Vagina (tissue), 2 donors: ENCODE measurements around the gene PPP3R1. TPM values are rescaled to one million over a fixed set of nuclear protein-coding genes. Genes with fewer than 3 reads are reported as not detected.

Experiments
- DNase-seq, 2 donors: peaks; one replicate each; pipeline ENCODE4 v3.0.0-alpha.2; 2017; ENCODE audit errors: extremely low spot score in 2 of 2
- H3K27ac ChIP-seq: fragments of 200-600 bp; sonication (generic); one replicate; pipeline ENCODE4 v1.5.1; 2019
- H3K27me3 ChIP-seq: fragments of 200-600 bp; sonication (generic); one replicate; pipeline ENCODE4 v1.5.1; 2019
- H3K36me3 ChIP-seq, 2 donors: fragments of 200-600 bp; sonication (generic); one replicate each; pipeline ENCODE4 v1.5.1; 2017 to 2019
- H3K4me1 ChIP-seq: fragments of 200-600 bp; sonication (generic); one replicate; pipeline ENCODE4 v1.5.1; 2019
- H3K4me3 ChIP-seq, 2 donors: fragments of 200-600 bp; sonication (generic); 1 replicate in 1 of 2; 2 replicates in 1 of 2; pipeline ENCODE4 v1.5.1; 2016 to 2019
- H3K9me3 ChIP-seq: fragments of 200-600 bp; sonication (generic); one replicate; pipeline ENCODE4 v1.5.1; 2019
- POLR2A ChIP-seq, 2 donors: fragments of 450-650 bp; IDR thresholded peaks; one replicate each; pipeline ENCODE4 v1.6.1; 2017; ENCODE audit warnings: antibody characterized with exemption in 2 of 2, mild to moderate bottlenecking in 2 of 2, moderate library complexity in 2 of 2
- POLR2AphosphoS5 ChIP-seq, 2 donors: sonication (generic); formaldehyde crosslinking; IDR thresholded peaks; one replicate each; pipeline ENCODE4 v1.9.0; 2017; ENCODE audit warnings: antibody characterized with exemption in 2 of 2, mild to moderate bottlenecking in 2 of 2, low read depth in 1 of 2; ENCODE audit not compliant: insufficient read depth in 1 of 2
- intact Hi-C: fragments of 100-400 bp; cut with DNase I; formaldehyde crosslinking; loops from one replicate; pipeline ENCODE4 v1.15.1; 2023
- total RNA-seq: library from RNA; depleted of rRNA; stranded (reverse); fragments of >200 nt; gene quantifications from one replicate; pipeline ENCODE4 v1.2.3, GENCODE V29; 2016
- TF ChIP-seq, protein P1 (sequence below), 3 experiments: fragments of 450-650 bp in 2 of 3; fragments of 200-600 bp in 1 of 3; sonication (generic) in 1 of 3; IDR thresholded peaks; one replicate each; pipeline ENCODE4 v1.5.1; 2017 to 2019; ENCODE audit warnings: antibody characterized with exemption in 3 of 3, mild to moderate bottlenecking in 2 of 3, moderate library complexity in 2 of 3

PPP3R1 gene
- total RNA-seq, 1 donor from 2014 or later: 28.2 TPM

DNA sequence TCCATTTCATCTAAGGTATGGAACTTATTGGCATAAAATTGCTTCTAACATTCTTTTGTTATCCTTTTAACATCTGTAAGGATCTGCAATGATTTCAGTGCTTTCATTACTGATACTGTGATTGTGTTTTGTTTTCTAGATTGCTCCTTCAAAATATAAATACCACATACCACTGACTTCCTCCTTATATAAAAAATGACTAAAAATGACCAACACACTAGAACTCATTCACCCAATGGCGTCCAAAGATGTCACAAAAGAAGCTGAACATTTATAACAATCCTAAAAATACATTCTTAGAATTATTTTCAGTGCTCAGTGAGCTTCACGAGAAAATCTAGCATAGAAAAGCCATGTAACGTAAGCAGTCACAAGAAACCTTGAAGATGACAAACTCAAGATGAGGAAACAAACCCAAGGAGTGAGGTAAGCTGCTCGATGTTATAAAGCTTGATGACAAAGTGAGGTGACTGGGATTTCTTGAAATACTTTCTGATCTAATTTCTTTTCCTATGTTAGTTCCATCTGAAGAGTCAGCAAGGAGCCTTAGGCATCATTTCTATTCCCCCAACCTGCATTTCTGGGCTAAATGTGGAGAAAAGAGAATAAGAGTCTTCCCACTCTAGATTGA, 52.1 kb downstream of the PPP3R1 start:
- TF ChIP-seq POLR2AphosphoS5 (IDR thresholded peaks at IDR 0.05; ENCODE audit: insufficient read depth in 1 of 2, low read depth in 1 of 2) (no peak), POLR2A (IDR thresholded peaks at IDR 0.05) (no peak)
- TF ChIP-seq, protein P1, sequence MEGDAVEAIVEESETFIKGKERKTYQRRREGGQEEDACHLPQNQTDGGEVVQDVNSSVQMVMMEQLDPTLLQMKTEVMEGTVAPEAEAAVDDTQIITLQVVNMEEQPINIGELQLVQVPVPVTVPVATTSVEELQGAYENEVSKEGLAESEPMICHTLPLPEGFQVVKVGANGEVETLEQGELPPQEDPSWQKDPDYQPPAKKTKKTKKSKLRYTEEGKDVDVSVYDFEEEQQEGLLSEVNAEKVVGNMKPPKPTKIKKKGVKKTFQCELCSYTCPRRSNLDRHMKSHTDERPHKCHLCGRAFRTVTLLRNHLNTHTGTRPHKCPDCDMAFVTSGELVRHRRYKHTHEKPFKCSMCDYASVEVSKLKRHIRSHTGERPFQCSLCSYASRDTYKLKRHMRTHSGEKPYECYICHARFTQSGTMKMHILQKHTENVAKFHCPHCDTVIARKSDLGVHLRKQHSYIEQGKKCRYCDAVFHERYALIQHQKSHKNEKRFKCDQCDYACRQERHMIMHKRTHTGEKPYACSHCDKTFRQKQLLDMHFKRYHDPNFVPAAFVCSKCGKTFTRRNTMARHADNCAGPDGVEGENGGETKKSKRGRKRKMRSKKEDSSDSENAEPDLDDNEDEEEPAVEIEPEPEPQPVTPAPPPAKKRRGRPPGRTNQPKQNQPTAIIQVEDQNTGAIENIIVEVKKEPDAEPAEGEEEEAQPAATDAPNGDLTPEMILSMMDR (IDR thresholded peaks at IDR 0.05): no peak
- Histone ChIP-seq H3K27me3 (no peaks in the 10 kb centered on the region), H3K4me1 (peaks cover 26% of the 10 kb centered on the region), H3K9me3 (no peaks in the 10 kb centered on the region), H3K27ac (no peak overlapping the region), H3K4me3 (no peak overlapping the region), H3K36me3 (no peaks in the 10 kb centered on the region)
- intact Hi-C loops: no loop called here
- no peak for DNase-seq

DNA sequence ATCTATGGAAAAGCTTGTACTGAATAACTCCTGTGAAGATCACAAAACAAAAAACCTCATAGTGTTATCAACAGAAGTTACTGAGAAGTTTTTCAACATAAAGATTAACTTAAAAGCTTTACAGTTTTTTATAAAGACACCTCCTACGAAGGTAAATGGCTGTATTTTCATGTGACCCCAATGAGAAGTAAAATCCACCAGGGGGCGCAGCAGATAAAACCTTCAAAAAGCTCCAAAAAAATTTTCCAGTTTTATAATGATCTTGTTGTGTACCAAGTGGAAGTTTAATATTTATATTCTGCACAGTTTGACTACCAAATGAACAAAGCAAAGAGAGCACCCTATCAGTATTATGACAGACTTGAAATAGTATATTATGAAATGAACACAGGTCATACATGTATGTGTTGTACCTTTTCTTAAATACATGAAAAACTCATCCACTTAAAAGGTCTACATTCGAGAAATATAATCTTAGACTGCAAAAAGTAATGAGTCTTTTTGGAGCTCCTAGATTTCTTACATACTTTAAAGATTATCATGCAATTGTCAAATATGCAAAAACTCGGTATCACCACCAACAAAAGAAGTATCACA, 56.1 kb downstream of the PPP3R1 start:
- no peaks in the 10 kb centered on the region for H3K36me3 ChIP-seq
- no peaks in the 10 kb centered on the region for H3K9me3 ChIP-seq
- no peak overlapping the region for H3K27ac ChIP-seq
- DNase-seq: no peak
- H3K4me3 ChIP-seq: no peak overlapping the region
- peaks cover 54% of the 10 kb centered on the region for H3K4me1 ChIP-seq
- TF ChIP-seq POLR2AphosphoS5 (IDR thresholded peaks at IDR 0.05; ENCODE audit: insufficient read depth in 1 of 2, low read depth in 1 of 2): peak in 1 of 2 donors; percentile 17
- no peak for TF ChIP-seq POLR2A (IDR thresholded peaks at IDR 0.05)
- TF ChIP-seq, protein P1 (IDR thresholded peaks at IDR 0.05): peak in 2 of 3 experiments; percentile 56 to 58
- no peaks in the 10 kb centered on the region for H3K27me3 ChIP-seq
- intact Hi-C loops: loop anchor here (10.0 kb wide), 1 partner anchor 49 kb away; no protein-coding TSS in a partner anchor

DNA sequence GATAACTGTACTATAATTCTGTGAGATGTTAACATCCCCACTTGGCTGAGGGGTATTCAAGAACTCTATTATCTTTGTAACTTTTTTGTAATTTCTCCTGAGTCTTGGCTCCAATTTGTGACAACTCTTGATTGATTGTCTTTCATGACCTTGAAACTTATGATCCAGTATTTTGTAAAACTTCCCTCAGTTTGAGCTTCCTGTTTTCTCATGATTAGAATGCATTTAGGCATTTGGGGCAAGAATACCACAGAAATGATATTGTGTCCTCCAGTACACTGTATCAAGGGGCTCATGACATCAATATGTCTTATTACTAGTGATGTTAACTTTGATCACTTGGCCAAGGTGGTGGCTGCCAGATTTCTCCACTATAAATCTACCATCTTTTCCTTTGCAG, 57.2 kb downstream of the PPP3R1 start:
- Histone ChIP-seq H3K4me1 (peaks cover 58% of the 10 kb centered on the region), H3K9me3 (no peaks in the 10 kb centered on the region), H3K27me3 (no peaks in the 10 kb centered on the region), H3K27ac (peak overlapping the region; percentile 16), H3K4me3 (no peak overlapping the region), H3K36me3 (no peaks in the 10 kb centered on the region)
- no peak for TF ChIP-seq POLR2A (IDR thresholded peaks at IDR 0.05)
- no peak for TF ChIP-seq POLR2AphosphoS5 (IDR thresholded peaks at IDR 0.05; ENCODE audit: insufficient read depth in 1 of 2, low read depth in 1 of 2)
- TF ChIP-seq, protein P1 (IDR thresholded peaks at IDR 0.05): no peak
- no peak for DNase-seq
- intact Hi-C loops: loop anchor here (10.0 kb wide), 1 partner anchor 50 kb away; no protein-coding TSS in a partner anchor

DNA sequence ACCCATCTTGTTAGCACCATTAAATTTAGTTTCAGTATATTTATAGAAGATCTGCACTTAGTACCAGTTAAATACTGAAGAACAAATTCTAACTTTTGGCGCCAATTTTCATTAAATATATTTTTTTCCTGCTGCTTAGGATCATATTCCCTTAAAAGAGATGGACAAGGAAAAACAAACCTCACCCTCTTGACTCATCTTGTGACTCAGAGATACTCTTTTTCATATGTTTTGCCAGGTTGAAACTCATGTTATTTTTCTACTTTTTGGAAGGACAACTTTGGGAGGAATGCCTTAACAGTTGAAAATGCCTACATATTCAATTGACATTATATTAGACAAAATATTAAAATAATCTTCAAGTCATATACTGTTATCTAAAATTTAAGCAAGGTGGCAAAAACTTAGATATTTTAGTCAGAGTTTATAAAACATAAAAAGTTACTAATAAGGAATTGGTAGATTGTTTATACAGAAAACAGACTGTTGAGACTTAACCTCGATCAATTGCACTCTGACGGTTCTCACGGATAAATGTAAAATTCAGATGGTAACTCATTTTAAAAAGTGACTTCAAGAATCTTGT, 58.5 kb downstream of the PPP3R1 start:
- H3K36me3 ChIP-seq: no peaks in the 10 kb centered on the region
- TF ChIP-seq POLR2A (IDR thresholded peaks at IDR 0.05): no peak
- peak in 1 of 2 donors; percentile 54 for TF ChIP-seq POLR2AphosphoS5 (IDR thresholded peaks at IDR 0.05; ENCODE audit: insufficient read depth in 1 of 2, low read depth in 1 of 2)
- TF ChIP-seq, protein P1 (IDR thresholded peaks at IDR 0.05): no peak
- peak overlapping the region; percentile 15 for H3K27ac ChIP-seq
- no peaks in the 10 kb centered on the region for H3K9me3 ChIP-seq
- DNase-seq: no peak
- no peaks in the 10 kb centered on the region for H3K27me3 ChIP-seq
- intact Hi-C loops: loop anchor here (10.0 kb wide), 1 partner anchor 51 kb away; no protein-coding TSS in a partner anchor
- H3K4me1 ChIP-seq: peaks cover 65% of the 10 kb centered on the region
- no peak overlapping the region for H3K4me3 ChIP-seq
